PC-9 (cell line): Measurements from ENCODE around the gene CTDNEP1. TPM values are rescaled to one million over a fixed set of nuclear protein-coding genes. Genes with fewer than 3 reads are reported as not detected.

Experiments
- BruUV-seq: library from RNA; stranded (reverse); fragments of 400-500 nt; replicated peaks from 2 replicates; lab custom pipeline; 2021; lab: Mats Ljungman, UMichigan
- CTCF ChIA-PET: fragments of 300-600 bp; sonication (Branson Sonifier 250); formaldehyde crosslinking; loops from one replicate; lab custom pipeline; 2022; ENCODE audit warnings: antibody characterized with exemption; lab: Charles Lee
- POLR2A ChIA-PET: fragments of 300-600 bp; sonication (Branson Sonifier 250); formaldehyde crosslinking; loops from one replicate; lab custom pipeline; 2022; ENCODE audit warnings: antibody characterized with exemption; ENCODE audit not compliant: unreplicated experiment; lab: Charles Lee
- DNase-seq, 2 experiments: peaks; one replicate each; pipeline versions ENCODE4 v3.0.0 to v3.0.0-alpha.2; 2015 to 2022; ENCODE audit warnings: mixed read lengths in 1 of 2
- H2AFZ ChIP-seq: fragments of 200-600 bp; sonication (generic); 2 replicates; pipeline ENCODE4 v1.8.1; 2017; ENCODE audit warnings: antibody characterized with exemption
- H3F3A ChIP-seq: fragments of 200-600 bp; sonication (generic); 2 replicates; pipeline ENCODE4 v1.8.1; 2017; ENCODE audit warnings: antibody characterized with exemption, mild to moderate bottlenecking, low read depth; ENCODE audit not compliant: insufficient read depth
- H3K27ac ChIP-seq: fragments of 200-600 bp; sonication (generic); 2 replicates; pipeline ENCODE4 v1.6.1; 2016; ENCODE audit warnings: mixed run types
- H3K27me3 ChIP-seq: fragments of 200-600 bp; sonication (generic); 2 replicates; pipeline ENCODE4 v1.6.1; 2016; ENCODE audit warnings: low read depth, mixed run types; ENCODE audit not compliant: insufficient read depth
- H3K36me3 ChIP-seq: fragments of 200-600 bp; sonication (generic); 2 replicates; pipeline ENCODE4 v1.6.1; 2016; ENCODE audit warnings: low read depth, mixed run types
- H3K4me1 ChIP-seq: fragments of 200-600 bp; sonication (generic); replicated peaks from 2 replicates; pipeline ENCODE4 v1.6.1; 2016; ENCODE audit warnings: mixed run types; ENCODE audit not compliant: insufficient read depth
- H3K4me2 ChIP-seq: fragments of 200-600 bp; sonication (generic); 2 replicates; pipeline ENCODE4 v1.6.1; 2017; ENCODE audit warnings: mixed run types
- H3K4me3 ChIP-seq: fragments of 200-600 bp; sonication (generic); 2 replicates; pipeline ENCODE4 v1.6.1; 2016; ENCODE audit warnings: mixed run types
- H3K79me2 ChIP-seq: fragments of 200-600 bp; sonication (generic); 2 replicates; pipeline ENCODE4 v1.6.1; 2017; ENCODE audit warnings: low read depth, mixed run types
- H3K9me2 ChIP-seq: fragments of 200-600 bp; sonication (generic); 2 replicates; pipeline ENCODE4 v1.8.1; 2017; ENCODE audit warnings: mild to moderate bottlenecking; ENCODE audit not compliant: insufficient read depth
- H3K9me3 ChIP-seq: fragments of 200-600 bp; sonication (generic); 2 replicates; pipeline ENCODE4 v1.8.1; 2016; ENCODE audit warnings: low read depth; ENCODE audit not compliant: insufficient read depth
- H4K20me1 ChIP-seq: fragments of 200-600 bp; sonication (generic); 2 replicates; pipeline ENCODE4 v1.8.1; 2017; ENCODE audit not compliant: insufficient read depth
- EZH2 ChIP-seq: fragments of 200-600 bp; sonication (generic); IDR thresholded peaks from 2 replicates; pipeline ENCODE4 v1.8.0; 2017; ENCODE audit warnings: antibody characterized with exemption, low read depth
- intact Hi-C: fragments of 100-400 bp; cut with micrococcal nuclease; formaldehyde crosslinking; loops from one replicate; pipeline ENCODE4 v1.10.0; 2022; ENCODE audit not compliant: unreplicated experiment
- total RNA-seq: library from RNA; stranded (reverse); gene quantifications from 2 replicates; pipeline ENCODE4 v1.2.3, GENCODE V29; 2021
- TF ChIP-seq, protein P1 (sequence below): fragments of 200-600 bp; sonication (generic); conservative IDR thresholded peaks from 2 replicates; pipeline ENCODE4 v1.6.1; 2017; ENCODE audit warnings: mixed run types, antibody characterized with exemption, mild to moderate bottlenecking, moderate library complexity

The CTDNEP1 gene
- total RNA-seq, 1 experiment from 2014 or later, result 203 TPM

DNA sequence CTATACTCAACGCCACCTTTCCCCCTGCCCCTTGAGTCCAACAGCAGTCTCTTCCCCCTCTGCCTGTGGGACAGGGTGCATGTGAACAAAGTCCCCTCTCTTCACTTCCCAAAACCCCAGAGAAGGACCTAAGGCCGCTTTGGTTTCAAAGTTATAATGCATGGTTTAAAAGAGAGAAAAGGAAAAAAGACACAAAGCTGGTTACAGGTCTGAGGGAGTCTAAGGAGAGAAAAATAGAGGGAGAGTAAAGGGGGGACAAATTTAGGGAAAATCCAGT is 8.1 kb downstream of the CTDNEP1 start:
- peaks cover 6% of the 10 kb centered on the region; the same call in 1 of the 2 replicates for H4K20me1 ChIP-seq
- peak overlapping the region; percentile 78; the same call in 1 of the 2 replicates for H3K4me3 ChIP-seq
- H3K4me2 ChIP-seq, result peak overlapping the region; percentile 96
- H3K4me1 ChIP-seq, result peaks cover 21% of the 10 kb centered on the region
- H3K27me3 ChIP-seq, result no peaks in the 10 kb centered on the region
- intact Hi-C loops, result no loop called here
- no peak for DNase-seq
- no peaks in the 10 kb centered on the region for H3K9me3 ChIP-seq
- no peak overlapping the region for H2AFZ ChIP-seq
- H3K36me3 ChIP-seq, result peaks cover 23% of the 10 kb centered on the region; the same call in 1 of the 2 replicates
- POLR2A ChIA-PET, result no interaction called here
- no peaks in the 10 kb centered on the region for H3K9me2 ChIP-seq
- no TSS peak for BruUV-seq
- peak overlapping the region; percentile 87; the same call in 1 of the 2 replicates for H3K27ac ChIP-seq
- CTCF ChIA-PET, result interaction anchor here (0.6 to 0.9 kb wide), 2 partner anchors 65 to 444 kb away, joined by 4 read pairs; no protein-coding TSS in a partner anchor
- peaks cover 57% of the 10 kb centered on the region for H3F3A ChIP-seq
- H3K79me2 ChIP-seq, result peaks cover 47% of the 10 kb centered on the region
- TF ChIP-seq, protein P1, sequence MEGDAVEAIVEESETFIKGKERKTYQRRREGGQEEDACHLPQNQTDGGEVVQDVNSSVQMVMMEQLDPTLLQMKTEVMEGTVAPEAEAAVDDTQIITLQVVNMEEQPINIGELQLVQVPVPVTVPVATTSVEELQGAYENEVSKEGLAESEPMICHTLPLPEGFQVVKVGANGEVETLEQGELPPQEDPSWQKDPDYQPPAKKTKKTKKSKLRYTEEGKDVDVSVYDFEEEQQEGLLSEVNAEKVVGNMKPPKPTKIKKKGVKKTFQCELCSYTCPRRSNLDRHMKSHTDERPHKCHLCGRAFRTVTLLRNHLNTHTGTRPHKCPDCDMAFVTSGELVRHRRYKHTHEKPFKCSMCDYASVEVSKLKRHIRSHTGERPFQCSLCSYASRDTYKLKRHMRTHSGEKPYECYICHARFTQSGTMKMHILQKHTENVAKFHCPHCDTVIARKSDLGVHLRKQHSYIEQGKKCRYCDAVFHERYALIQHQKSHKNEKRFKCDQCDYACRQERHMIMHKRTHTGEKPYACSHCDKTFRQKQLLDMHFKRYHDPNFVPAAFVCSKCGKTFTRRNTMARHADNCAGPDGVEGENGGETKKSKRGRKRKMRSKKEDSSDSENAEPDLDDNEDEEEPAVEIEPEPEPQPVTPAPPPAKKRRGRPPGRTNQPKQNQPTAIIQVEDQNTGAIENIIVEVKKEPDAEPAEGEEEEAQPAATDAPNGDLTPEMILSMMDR, result no peak
- TF ChIP-seq EZH2, result no peak

DNA sequence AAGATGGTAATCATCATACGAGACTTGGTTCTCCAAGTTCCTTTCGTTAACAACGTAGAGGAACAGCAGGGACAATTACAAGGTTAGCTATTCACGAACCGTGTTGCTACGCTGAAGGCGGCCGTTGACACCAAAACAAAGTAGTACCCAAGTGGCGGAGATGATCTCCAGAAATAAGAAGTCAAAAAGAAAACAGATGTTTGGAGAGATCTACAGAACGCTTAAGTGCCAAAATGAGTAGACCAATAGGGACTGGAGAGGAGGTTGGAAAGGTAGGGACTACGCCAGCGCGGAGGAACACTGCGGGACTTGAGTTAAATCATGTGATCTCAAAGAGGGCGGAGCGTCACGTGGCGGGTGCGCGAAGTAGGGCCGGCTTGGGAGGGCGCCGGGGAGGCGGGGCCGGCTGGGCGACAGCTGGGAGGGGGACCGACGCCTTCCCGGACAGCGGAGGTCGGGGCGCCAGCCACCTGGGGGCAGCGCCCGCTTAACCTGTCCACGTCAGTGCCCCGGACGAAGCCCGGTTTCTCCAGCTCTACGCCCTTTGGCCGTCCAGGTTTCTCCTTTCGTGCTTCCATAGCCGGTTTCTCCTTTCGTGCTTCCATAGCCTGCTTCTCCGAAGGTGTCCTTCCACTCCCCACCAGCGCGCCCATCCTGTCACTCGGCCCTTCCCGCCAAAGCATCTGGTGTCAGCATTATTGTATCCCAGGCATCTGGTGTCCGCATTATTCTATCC is 8.6 kb downstream of the CTDNEP1 start:
- ChIA-PET POLR2A (interaction anchor here (0.5 to 1.5 kb wide), 6 partner anchors 14 to 591 kb away, joined by 3 to 7 read pairs (median 4); partner anchors contain the start of gene KDM6B), CTCF (interaction anchor here (0.6 to 1.0 kb wide), 3 partner anchors 23 to 64 kb away, joined by 4 to 30 read pairs (median 6); partner anchors contain the start of genes ACADVL and DLG4)
- peaks cover 21% of the 10 kb centered on the region for H3K4me1 ChIP-seq
- intact Hi-C loops, result no loop called here
- H3K9me2 ChIP-seq, result no peaks in the 10 kb centered on the region
- no peak for TF ChIP-seq EZH2
- TF ChIP-seq, protein P1, result no peak
- BruUV-seq, result no TSS peak
- peaks cover 44% of the 10 kb centered on the region for H3K79me2 ChIP-seq
- no peaks in the 10 kb centered on the region for H3K9me3 ChIP-seq
- DNase-seq, result peak; percentile 85 to 96
- H4K20me1 ChIP-seq, result peaks cover 6% of the 10 kb centered on the region; the same call in 1 of the 2 replicates
- peak overlapping the region; percentile 87 for H3K27ac ChIP-seq
- peak overlapping the region; percentile 88 for H2AFZ ChIP-seq
- H3K4me2 ChIP-seq, result peak overlapping the region; percentile 96
- no peaks in the 10 kb centered on the region for H3K27me3 ChIP-seq
- H3K36me3 ChIP-seq, result peaks cover 23% of the 10 kb centered on the region; the same call in 1 of the 2 replicates
- H3K4me3 ChIP-seq, result peak overlapping the region; percentile 78
- H3F3A ChIP-seq, result peaks cover 57% of the 10 kb centered on the region

DNA sequence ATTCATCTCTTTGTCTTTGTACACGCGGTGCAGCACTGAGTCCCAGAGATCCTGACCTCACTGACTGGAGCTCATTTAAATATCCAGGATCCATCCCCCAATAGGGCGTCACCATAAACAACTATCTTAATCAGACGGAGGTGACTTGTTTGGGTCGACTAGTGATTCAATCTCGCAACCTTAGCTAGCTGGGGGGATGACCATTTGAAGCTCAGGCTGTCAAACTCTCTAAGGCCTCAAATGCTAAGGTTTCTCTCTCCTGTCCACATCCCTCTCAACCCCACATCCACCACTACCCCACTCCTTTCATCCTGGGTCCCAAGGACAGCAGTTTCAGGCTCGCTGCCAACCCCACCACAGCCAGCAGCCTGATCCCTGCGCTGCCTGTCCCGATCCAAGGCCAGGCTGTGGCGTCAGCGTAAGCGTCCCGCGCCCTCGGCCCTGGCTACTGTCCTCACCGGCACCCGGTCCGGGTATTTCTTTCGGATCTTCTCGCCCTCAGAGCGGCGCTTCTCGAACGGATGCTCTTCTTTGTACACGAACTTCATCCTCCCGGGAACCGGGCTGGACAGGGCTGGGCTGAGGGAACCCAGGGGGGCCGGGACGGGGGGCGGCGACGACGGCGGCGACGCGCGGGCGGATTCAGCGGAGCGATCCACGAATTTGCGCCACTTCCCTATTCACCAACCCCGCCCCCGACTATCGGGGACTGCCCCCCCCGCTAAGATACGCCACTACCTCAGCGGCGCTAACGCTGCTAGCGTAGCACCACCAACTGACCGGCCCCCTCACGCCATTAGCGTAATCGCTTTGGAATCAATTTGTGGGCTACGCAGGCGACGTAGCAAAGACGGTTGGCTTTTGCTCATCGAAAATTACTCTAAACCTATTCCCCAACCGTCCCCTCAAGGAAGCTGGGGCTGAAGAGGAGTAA is 9.5 kb downstream of the CTDNEP1 start, which contains the start of gene GABARAP:
Gene GABARAP, minus strand, starts transcription at position 667 of the 934 bp plus-strand sequence. Its CDS starts 119 bp downstream, at position 548.
- no peaks in the 10 kb centered on the region for H3K9me2 ChIP-seq
- peaks cover 62% of the 10 kb centered on the region for H3F3A ChIP-seq
- TSS peak; percentile 89 for BruUV-seq
- DNase-seq, result peak; percentile 80 to 91
- peaks cover 5% of the 10 kb centered on the region for H4K20me1 ChIP-seq
- TF ChIP-seq EZH2, result no peak
- TF ChIP-seq, protein P1, result no peak; the same call in 1 of the 2 replicates
- CTCF ChIA-PET, result interaction anchor here (0.6 to 1.0 kb wide), 5 partner anchors 19 to 63 kb away, joined by 3 to 30 read pairs (median 4); partner anchors contain the start of genes ACADVL and DLG4
- H3K36me3 ChIP-seq, result peaks cover 26% of the 10 kb centered on the region; the same call in 1 of the 2 replicates
- H3K27me3 ChIP-seq, result no peaks in the 10 kb centered on the region
- H2AFZ ChIP-seq, result peak within 1 kb of the TSS; percentile 88
- peak within 1 kb of the TSS; percentile 78 for H3K4me3 ChIP-seq
- peak within 1 kb of the TSS; percentile 96 for H3K4me2 ChIP-seq
- intact Hi-C loops, result loop anchor here (1.0 kb wide), 1 partner anchor 20 kb away; the partner anchor contains the start of gene CLDN7
- POLR2A ChIA-PET, result interaction anchor here (0.5 to 1.5 kb wide), 10 partner anchors 12 to 592 kb away, joined by 3 to 6 read pairs (median 4); partner anchors contain the start of gene KDM6B
- peaks cover 26% of the 10 kb centered on the region for H3K4me1 ChIP-seq
- peak within 1 kb of the TSS; percentile 87 for H3K27ac ChIP-seq
- H3K79me2 ChIP-seq, result peaks cover 44% of the 10 kb centered on the region
- no peaks in the 10 kb centered on the region for H3K9me3 ChIP-seq
